Chondrocyte (in vitro differentiated cells): ENCODE measurements around the gene LRR1. TPM values are rescaled to one million over a fixed set of nuclear protein-coding genes. Genes with fewer than 3 reads are reported as not detected.
"Not testable (repeated sequence)": the region's sequence is repeated elsewhere in the genome, so short reads cannot be mapped to it uniquely, and the experiment has no call there.

Experiments used
- DNase-seq: peaks from one replicate; pipeline ENCODE4 v3.0.0; 2021; ENCODE audit warnings: mixed read lengths, low spot score
- H3K27ac Mint-ChIP-seq: one replicate; pipeline ENCODE4 v1.8.0; 2021; ENCODE audit warnings: mild to moderate bottlenecking, moderate library complexity, mixed read lengths; ENCODE audit not compliant: unreplicated experiment
- H3K27me3 Mint-ChIP-seq: 2 replicates; pipeline ENCODE4 v1.8.0; 2021; ENCODE audit warnings: low read depth, mixed read lengths
- H3K36me3 Mint-ChIP-seq: 2 replicates; pipeline ENCODE4 v1.8.0; 2021; ENCODE audit warnings: low read depth, mixed read lengths
- H3K4me1 Mint-ChIP-seq: 2 replicates; pipeline ENCODE4 v1.8.0; 2021; ENCODE audit warnings: low read depth, mild to moderate bottlenecking, mixed read lengths
- H3K4me3 Mint-ChIP-seq: one replicate; pipeline ENCODE4 v1.8.0; 2021; ENCODE audit warnings: mild to moderate bottlenecking, moderate library complexity, mixed read lengths; ENCODE audit not compliant: unreplicated experiment
- H3K9me3 Mint-ChIP-seq: 2 replicates; pipeline ENCODE4 v1.8.0; 2021; ENCODE audit warnings: low read depth, mixed read lengths
- CTCF ChIP-seq: fragments of 200-600 bp; sonication (generic); IDR thresholded peaks from 2 replicates; pipeline ENCODE4 v1.5.0; 2021; ENCODE audit warnings: antibody characterized with exemption, mild to moderate bottlenecking, moderate library complexity
- total RNA-seq: library from RNA; stranded (reverse); gene quantifications from 3 replicates; pipeline ENCODE4 v1.2.1, GENCODE V29; 2021

Gene LRR1
- total RNA-seq, 1 donor from 2014 or later: 11.6 TPM

GRCh38 chr14:49612251-49612650 is 13.5 kb downstream of the LRR1 start:
- Mint-ChIP-seq H3K4me1 (peaks cover 9% of the 10 kb centered on the region), H3K27me3 (no peaks in the 10 kb centered on the region), H3K9me3 (no peaks in the 10 kb centered on the region), H3K36me3 (peaks cover 5% of the 10 kb centered on the region), H3K27ac (peak overlapping the region; percentile 9), H3K4me3 (no peak overlapping the region)
- no peak for DNase-seq
- no peak for TF ChIP-seq CTCF

GRCh38 chr14:49612671-49613070 is 13.9 kb downstream of the LRR1 start:
- no peak overlapping the region for H3K27ac Mint-ChIP-seq

GRCh38 chr14:49614196-49614595 is 15.5 kb downstream of the LRR1 start:
- Mint-ChIP-seq H3K27ac (no peak overlapping the region), H3K4me1 (peaks cover 27% of the 10 kb centered on the region), H3K36me3 (peaks cover 14% of the 10 kb centered on the region), H3K27me3 (no peaks in the 10 kb centered on the region), H3K4me3 (no peak overlapping the region), H3K9me3 (no peaks in the 10 kb centered on the region)
- TF ChIP-seq CTCF: no peak
- no peak for DNase-seq

More at GRCh38 chr14:49612671-49613070, 13.9 kb downstream of the LRR1 start:
- peaks cover 13% of the 10 kb centered on the region for H3K4me1 Mint-ChIP-seq
- no peaks in the 10 kb centered on the region for H3K9me3 Mint-ChIP-seq
- no peaks in the 10 kb centered on the region for H3K27me3 Mint-ChIP-seq
- peaks cover 7% of the 10 kb centered on the region for H3K36me3 Mint-ChIP-seq
- DNase-seq: no peak
- no peak for TF ChIP-seq CTCF
- H3K4me3 Mint-ChIP-seq: no peak overlapping the region

GRCh38 chr14:49615776-49616175 is 17.0 kb downstream of the LRR1 start:
- Mint-ChIP-seq H3K4me3 (no peak overlapping the region), H3K4me1 (peaks cover 33% of the 10 kb centered on the region), H3K27ac (no peak overlapping the region), H3K36me3 (peaks cover 14% of the 10 kb centered on the region), H3K27me3 (no peaks in the 10 kb centered on the region), H3K9me3 (no peaks in the 10 kb centered on the region)
- no peak for DNase-seq
- no peak for TF ChIP-seq CTCF

GRCh38 chr14:49617852-49618519 is 19.2 kb downstream of the LRR1 start:
- Mint-ChIP-seq H3K36me3 (peaks cover 14% of the 10 kb centered on the region), H3K9me3 (no peaks in the 10 kb centered on the region), H3K4me3 (no peak overlapping the region), H3K27me3 (no peaks in the 10 kb centered on the region), H3K27ac (peak overlapping the region; percentile 12), H3K4me1 (peaks cover 40% of the 10 kb centered on the region)
- DNase-seq: no peak
- TF ChIP-seq CTCF: no peak

GRCh38 chr14:49619273-49619672 is 20.5 kb downstream of the LRR1 start:
- peaks cover 53% of the 10 kb centered on the region for H3K4me1 Mint-ChIP-seq
- DNase-seq, H3K9me3 Mint-ChIP-seq, H3K27me3 Mint-ChIP-seq: not testable (repeated sequence)
- peaks cover 14% of the 10 kb centered on the region for H3K36me3 Mint-ChIP-seq
- H3K4me3 Mint-ChIP-seq: peak overlapping the region; percentile 97
- peak overlapping the region; percentile 95 for H3K27ac Mint-ChIP-seq
